Kidney capillary endothelial cell (primary cell): ENCODE data around the gene PTCSC3.

Experiments
- DNase-seq: peaks from one replicate; pipeline ENCODE4 v3.0.0-alpha.2; 2018; ENCODE audit warnings: low spot score

PTCSC3 gene

DNA sequence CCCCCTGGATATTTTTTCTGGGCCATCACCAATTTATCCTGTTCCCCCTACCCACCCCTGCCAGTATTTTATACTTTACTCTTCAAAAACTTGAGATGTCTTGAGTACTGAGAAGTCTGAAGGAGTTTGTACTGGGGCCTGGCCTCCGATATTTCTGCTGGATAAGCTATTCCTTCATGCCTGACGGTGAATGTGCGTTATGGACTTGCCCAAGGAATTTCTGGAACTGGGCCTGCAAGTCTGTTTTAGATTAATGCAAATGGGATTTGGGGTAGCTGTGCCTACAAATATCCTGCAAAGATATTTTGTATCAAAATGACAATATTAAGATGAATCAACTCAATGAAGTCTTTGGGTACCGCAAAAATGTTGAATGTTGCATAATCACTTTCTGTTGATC lies at the start of gene PTCSC3:
PTCSC3 (minus strand) TSS at position 199 of the 400 bp plus-strand sequence.
- DNase-seq = no peak

DNA sequence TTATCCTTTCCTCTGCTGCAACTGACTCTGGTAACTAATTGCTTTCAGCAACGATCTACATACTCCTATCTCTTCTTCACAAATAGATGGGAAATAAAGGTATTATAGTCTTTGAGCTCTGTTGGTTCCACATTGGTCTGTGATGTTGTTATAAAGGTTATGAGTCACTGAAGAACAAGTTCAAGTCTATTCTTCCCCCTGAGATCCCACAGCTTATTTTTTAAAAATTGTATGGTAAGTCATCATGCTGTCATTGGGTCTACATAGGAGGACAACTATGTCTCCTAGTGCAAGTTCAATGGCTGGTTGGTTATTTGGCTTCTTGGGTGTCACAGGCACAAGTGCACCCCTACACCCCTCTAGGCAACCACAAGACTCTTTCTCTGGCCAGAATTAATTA lies 49.6 kb upstream of the PTCSC3 start:
- no peak for DNase-seq

DNA sequence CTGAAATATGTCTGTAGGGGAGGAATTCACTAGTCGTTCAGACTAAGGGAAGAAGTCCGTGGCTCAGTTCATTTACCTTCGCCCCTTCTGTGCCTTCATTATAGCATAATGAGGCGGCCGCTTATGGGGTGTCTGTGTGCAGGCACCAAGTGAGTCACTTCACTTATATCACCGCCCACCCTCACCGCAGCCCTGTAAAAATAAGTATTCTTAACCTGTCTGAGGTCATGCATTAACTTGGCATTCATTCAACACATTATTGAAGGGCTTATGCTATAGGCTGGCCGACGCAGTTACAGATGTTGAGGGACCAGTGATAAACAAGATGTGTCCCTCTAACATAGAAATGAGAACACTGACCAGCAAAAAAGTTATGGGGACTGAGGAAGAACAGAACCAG lies 47.7 kb upstream of the PTCSC3 start:
- DNase-seq = no peak

DNA sequence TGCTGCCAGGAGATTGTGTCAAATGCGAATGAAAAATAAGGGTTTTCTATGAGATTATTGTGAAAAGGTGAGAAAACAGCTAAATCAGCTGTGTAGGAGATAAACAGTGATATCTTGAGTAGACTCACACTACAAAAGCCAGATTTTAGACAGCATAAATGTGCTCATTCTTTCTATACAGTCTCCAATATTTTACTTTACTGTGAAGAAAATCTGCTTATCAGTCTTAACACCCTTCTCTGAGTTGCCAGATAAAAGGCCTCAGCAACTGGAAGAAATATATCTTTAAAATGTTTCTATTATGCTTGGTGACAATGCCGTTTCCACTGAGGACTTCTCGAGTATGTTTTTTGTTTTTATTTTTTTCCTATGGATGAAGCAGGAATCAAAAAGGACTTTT lies 47.0 kb upstream of the PTCSC3 start:
- no peak for DNase-seq

DNA sequence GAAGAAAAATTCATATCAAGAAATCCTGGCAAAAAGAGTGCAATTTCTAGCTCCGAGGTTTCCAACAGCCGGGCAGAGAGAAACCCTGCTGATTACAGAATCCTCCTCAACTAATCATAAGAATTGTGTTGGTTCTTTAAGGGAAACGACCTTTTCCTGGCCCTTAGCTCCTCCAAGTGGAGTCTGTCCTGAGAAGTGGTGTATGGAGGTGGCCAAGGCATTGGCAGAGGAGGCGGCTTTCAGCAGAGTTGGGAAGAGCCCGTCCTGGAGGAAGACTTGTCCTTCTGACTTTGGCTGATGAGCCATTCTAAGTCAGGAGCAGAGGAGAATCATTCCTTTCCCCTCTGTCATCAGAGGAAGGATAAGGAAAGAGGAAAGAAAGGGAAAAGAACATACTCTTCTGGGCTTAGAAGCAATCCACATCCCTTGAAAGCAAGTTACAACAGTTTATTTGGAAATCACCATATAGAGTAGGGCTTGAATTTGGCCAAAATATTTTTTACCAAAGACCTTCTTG lies 46.5 kb upstream of the PTCSC3 start:
- DNase-seq = no peak

DNA sequence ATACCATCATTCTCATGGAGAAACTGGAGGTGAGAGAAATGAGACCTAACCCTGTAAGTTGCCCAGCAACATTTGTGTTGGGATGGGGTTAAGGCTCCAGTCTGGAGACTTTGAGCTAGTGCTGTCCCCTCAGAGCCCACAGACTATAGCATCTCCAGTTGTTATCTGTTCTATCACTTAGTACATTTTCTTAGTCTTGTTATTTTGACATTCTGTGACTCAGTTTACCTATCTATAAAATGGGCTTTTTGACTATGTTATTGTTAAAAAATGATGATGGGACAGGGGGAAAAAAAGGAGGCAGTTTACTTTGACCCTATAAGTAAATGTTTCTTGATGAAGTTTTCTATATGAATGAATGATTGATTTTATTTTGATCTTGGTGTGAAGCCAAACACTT lies 45.8 kb upstream of the PTCSC3 start:
- DNase-seq = no peak

DNA sequence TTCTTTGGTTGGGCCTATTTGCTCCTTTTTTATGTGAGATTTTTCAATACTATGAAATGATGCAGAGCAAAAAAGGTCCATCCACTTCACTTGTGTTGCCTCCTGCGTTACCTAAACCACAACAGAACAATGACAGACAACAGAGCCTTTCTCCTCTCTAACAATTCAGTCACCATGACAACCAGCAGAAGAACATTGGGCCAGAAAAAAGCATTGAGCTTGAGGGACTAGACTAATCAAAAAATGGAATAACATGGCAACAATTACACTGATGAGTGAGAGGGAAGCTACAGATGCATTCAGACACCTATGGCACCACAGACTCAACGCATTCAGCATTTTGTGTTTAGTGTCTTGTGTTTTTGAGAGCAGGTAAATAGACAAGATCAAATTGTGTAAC lies 44.6 kb upstream of the PTCSC3 start:
- DNase-seq = no peak

DNA sequence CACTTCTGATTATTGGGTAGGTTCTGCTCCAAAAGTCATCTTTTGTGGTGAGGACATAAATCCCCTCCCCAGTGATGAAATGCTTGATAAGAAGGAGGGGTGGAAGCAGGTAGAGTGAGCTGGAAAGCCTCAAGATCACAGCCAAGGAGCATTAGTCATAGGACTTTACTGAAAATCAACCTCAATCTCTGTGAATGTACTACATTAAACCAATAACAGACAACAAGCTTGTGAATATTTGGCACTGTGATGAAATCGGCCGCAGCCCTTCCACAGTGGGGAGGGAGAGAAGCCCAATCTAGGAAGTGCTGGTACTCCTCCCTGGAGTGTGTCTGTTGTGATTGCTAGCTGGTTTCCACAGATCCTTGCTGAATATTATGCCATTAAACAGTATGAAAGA lies 41.2 kb upstream of the PTCSC3 start:
- DNase-seq = no peak

DNA sequence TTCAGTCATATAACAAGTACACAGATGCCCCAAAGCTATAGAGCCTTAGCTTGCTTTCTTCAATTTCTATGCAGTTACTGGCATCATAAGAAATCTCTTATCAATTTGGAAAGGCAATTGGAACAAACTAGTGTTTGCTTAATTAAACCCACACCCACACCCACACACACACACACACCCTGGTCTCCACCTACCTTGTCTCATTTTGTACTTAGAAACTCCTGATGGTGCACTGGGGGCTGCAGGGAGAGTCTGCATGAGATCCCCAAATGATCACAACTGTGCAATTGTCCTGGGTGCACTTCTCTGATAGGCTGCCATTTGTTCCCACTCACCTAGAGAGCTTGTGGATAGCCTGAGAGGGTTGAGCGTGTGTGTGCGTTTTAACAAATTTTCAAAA lies 40.5 kb upstream of the PTCSC3 start:
- no peak for DNase-seq

DNA sequence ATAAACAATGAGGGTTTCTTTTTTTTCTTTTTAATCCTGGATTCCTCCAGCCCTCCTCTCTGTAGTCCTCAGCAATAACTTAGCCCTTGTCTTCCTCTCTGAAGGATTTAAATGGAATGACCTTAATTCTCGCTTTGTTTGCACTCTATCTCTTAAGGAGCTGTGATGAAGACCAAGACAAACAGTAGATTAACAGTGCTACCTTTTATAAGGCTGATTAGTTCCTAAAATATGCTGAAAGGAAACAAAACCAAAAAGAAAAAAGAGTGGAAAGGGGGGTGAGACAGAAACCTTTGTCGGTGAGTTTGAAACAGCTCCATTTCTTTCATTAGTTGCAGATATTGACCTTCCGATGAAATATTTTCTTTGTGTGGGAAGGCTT lies 38.7 kb upstream of the PTCSC3 start:
- no peak for DNase-seq

DNA sequence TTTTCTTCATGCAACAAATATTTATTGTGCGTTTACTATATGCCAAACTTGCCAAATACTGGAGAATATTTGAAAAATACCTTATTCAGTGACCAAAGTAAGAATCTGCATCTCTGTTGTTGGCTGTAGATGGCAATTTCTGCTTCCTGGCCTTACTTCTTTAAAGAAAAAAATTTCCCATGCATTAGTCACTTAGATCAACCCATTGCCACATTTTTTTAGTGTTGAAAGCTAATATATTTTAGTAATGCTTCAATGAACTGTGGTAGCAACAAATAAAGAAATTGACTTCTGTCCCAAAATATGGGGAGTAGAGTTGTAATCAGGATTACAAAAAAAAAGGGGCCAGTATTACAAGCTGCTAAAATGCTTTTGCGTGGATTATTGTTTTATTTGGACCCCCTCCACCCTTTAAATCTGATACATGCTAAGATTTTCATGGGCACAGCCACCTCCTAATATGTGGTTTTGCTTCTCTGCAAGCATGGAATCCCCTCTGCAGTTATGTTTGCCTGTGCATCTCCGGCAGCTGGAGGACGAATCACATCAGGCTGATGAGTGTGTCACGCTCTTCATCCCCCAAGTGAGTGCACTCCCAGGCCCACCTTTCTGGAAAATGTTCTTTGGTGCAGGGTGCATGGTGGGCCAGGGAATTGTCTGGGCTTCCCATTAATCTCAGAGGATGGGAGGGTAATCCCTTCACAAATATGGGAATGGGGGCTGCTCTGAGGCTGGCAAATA lies 38.1 kb upstream of the PTCSC3 start:
- no peak for DNase-seq

DNA sequence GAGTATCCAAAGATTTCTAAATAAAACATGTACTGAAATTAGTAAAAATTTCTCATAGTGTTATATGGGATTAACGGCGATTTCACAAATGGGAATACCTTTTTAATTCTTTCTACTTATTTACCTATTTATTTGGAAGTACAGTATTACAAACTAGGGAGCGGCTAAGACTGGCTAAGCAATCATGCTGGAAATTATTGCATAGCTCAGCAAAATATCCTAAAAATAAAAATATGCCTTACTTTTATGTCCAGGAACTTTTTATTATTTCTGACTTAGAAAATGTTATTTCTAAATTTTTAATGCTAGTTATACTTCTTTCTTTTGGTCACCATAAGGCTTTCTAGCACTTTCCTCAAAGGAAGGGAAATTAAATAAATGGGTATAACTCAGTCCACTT lies 36.5 kb upstream of the PTCSC3 start:
- DNase-seq = no peak

DNA sequence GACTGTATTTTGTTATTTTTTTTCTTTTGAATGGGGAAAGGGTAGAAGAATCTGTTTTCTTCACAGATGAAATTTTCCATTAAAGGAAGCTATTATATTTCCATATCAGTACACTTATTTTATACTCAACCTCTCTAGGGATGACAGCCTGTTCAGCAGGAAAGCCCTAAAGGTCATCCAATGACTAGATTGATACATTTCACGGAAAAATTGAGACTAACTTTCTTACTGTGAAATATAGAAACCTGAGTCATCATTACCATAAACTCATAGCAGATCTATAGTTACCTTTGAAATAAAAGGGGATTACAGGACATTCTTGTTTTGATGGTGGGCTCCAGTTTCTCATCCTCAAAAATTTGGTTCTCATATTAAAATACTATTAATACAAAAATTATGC lies 36.1 kb upstream of the PTCSC3 start:
- DNase-seq = no peak

DNA sequence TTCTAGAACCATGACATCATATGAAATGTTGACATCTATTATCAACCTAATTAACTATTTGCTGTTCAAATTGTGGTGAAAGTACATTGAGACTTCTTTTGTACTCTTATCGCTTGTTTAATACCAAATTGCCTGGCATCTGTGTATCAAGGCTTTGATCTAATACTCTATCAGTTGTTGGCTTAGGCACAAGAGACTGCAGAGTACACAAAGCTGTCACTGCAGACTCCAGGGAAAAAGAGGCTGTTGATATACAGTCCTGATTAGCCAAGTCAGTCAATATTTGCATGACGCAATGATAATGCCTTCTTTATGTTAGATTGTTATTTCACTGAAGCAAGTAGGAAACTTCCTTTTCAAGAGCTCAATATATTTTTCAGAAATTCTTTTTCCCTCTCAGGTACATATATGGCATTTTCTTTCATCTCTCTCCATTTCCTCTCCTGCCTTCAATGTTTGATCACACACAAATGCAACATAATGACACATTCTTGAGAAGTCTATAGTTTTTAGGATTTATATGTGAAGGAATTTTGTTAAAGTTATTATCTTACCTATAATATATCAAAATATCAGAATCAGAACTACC lies 32.3 kb upstream of the PTCSC3 start:
- no peak for DNase-seq

DNA sequence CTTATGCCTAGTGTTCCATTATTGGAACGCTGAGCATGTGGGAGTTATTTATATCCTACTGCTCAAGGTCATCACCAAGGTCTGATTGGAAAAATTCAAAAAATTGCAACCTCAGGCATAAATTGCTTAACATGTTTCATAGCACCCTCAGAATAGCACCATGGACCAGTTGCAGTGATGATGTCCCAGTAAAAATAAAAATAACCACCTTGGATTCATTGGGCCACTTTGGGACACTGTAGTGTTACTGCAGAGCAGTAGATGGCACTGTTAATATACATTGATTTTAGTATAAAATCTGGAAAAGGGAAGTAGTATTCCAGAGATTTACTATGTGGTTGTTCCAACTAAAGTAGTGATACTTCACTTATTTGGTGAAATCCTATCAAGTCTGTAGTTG lies 31.0 kb upstream of the PTCSC3 start:
- no peak for DNase-seq

DNA sequence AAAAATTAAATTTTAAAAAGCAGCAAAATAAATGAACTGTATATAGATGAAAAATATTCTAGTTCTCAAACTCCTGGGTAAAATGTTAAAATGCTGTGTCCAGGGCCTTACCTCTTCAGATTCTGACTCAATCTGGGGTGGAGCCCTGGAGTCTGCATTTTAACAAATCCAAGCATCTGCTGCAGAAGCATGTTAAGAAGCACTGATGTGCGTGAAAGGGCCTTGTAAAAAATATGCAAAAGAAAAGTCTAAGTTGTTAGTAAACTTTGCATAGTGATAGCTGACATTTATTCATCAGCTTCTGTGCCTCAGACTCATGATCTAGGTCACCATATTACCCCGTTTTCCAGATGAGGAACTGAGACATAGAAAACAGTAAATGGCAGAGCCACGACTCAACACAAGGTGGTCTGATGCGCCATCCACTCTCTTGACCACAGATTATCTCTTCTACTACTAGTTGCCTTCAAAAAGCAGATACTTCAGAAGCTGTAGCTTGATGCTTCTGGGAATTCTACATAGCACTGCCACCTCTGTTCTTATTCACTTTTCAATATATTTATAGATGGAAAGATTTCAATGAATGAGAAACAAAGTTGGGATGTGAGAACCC lies 28.0 kb upstream of the PTCSC3 start:
- no peak for DNase-seq

DNA sequence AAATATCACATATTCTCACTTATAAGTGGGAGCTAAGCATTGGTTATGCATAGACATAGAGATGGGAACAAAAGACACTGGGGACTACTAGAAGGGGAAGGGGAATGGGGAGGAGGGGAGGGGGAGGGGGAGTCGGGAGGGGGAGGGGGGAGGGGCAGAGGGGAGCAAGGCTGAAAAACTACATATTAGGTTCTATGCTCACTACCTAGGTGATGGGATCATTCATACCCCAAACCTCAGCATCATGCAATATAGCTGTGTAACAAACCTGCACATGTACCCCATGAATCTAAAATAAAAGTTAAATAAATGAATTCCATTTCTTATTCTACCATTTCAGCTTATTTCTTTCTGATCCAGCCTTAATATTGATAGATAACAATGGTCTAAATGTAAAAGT lies 21.9 kb upstream of the PTCSC3 start:
- no peak for DNase-seq

DNA sequence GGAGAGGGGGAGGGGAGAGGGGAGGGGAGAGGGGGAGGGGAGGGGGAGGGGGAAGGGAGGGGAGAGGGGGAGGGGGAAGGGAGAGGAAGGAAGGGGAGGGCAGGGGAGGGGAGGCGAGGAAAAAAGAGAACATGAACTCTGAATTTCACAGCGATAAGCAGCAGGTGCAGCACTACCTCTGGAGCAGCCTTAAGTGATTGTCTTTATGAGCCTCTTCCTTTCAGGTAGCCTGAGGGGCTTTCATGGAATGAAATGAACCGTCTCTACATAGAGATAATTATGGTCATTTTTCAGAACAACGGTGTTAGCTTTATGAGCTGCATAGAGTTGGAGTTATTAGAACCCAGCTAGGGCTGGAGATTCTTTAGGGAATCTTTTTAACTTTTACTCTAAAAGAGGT lies 18.1 kb upstream of the PTCSC3 start:
- DNase-seq = no peak

DNA sequence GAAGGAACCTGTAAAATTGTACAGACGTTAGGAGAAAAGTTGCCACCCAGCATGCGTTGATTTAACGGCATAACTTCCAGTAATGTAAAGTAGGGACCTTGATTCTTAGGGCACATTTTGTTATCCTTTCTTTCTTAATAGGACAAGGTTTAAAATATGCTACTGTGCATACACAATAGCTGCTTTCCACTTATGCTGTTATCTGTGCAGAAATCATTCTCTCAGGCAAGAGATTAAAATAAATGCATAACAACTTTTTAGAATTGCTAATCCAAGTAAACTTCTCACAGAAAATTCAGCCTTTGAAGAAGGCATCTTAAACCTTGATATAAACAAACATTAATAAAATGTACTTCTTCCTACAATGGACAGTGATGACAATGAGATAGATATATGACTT lies 16.0 kb upstream of the PTCSC3 start:
- no peak for DNase-seq

DNA sequence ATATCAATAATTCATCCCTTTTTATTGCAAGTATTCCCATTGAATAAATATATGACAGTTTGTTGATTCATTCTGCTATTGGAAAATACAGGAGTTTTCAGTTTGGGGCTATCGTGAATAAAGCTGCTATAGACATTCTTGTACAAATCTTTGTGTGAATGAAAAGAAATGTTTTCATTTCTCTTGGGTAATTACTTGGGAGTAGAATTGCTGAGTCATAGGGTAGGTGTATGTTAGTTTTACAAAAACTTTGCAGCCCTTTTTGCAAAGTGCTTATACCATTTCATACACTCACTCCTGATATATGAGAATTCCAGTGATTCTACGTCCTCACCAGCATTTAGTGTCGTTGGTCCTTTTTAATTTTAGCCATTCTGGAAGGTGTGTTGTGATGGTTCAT lies 6.9 kb upstream of the PTCSC3 start:
- DNase-seq = no peak

DNA sequence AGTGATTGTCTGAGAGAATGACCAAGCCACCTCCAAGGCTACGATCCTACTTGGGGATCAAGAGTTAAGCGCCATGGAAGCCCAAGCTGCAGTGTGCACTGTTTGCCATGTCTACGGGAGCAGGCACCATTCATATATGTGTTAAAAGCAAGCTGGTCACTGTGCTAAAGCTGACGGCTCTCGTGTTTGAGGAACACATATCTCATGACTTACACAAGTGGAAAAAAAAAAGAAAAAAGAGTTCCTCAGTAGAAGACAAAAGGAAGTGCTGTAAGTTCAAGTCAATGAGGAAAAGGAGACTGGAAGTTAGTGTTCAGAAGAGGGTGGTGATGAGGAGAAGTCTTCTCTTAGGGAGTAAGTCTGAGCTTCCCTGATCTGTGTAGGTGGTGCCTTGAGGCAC lies 4.9 kb upstream of the PTCSC3 start:
- no peak for DNase-seq

DNA sequence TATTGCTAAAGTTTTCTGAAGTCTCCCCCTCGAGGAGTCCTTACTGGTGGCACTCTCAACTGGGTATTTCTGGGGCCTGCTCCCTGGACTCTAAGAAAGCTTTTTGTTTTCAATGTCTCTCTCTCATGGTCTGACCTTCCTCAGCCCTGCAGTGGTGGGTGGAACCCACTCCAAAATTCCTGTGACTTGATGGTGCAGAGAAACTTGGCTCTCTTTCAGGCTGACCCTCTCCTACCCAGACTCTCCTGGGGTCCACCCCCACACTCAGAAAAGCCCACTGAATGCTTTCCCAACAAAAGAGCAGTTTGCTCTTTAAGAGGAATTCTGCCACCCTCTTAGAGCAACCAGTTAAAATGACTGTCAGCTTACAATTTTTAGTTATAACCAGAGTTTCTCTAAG lies 967 bp upstream of the PTCSC3 start:
- no peak for DNase-seq

DNA sequence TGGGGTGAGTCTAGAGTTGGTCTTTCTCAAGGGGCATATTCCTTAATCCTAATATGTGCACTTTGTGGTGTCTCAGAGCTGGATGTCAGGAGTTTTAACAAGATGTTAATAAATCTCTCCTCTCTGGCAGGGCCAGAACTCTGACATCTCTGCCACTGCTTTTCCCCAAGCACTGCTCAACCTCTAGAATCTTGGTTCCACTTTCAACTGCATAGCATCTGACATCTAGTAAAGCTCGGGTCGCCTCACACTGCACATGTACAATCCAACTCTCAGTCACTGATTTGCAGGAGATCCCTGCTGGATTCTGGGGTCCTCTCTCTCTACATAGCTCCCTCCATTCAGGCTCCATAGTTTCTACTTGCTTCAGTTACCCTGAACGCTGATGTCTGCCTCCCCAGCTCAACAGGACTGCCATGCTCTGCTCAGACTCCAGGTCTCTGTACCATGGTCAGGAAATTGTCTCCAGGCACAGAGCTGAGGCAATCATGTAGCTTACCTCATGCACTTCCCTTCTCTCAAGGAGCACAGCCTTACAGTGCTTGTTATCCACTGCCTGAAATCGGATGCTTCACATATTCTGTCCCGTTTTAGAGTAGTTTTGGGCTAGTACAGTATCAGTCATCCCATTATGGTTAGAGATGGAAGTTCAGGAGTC lies 1.6 kb downstream of the PTCSC3 start:
- DNase-seq = no peak
